A549 (cell line): Measurements from ENCODE around the gene NOSTRIN.

Experiments
- CEBPB ChIP-seq, 2 experiments: fragments of >200 bp in 1 of 2; sonication (Bioruptor Twin) in 1 of 2; formaldehyde crosslinking in 1 of 2; IDR thresholded peaks; 2 replicates each; pipeline ENCODE4 v1.6.1; 2012 to 2016
- CTCF ChIP-seq: fragments of >200 bp; sonication (Bioruptor Twin); formaldehyde crosslinking; IDR thresholded peaks from 3 replicates; pipeline ENCODE4 v1.5.1; 2016
- EHMT2 ChIP-seq: fragments of 200-600 bp; sonication (generic); IDR thresholded peaks from 2 replicates; pipeline ENCODE4 v1.6.1; 2016; ENCODE audit warnings: antibody characterized with exemption, low read depth, mild to moderate bottlenecking, moderate library complexity
- EP300 ChIP-seq, 2 experiments: fragments of >200 bp; sonication (Bioruptor Twin); formaldehyde crosslinking; IDR thresholded peaks; 2 replicates in 1 of 2; 3 replicates in 1 of 2; pipeline ENCODE4 v1.6.1; 2016 to 2017
- JUNB ChIP-seq: fragments of >200 bp; sonication (Bioruptor Twin); formaldehyde crosslinking; IDR thresholded peaks from 2 replicates; pipeline ENCODE4 v1.6.1; 2016
- MYC ChIP-seq: IDR thresholded peaks from 2 replicates; pipeline ENCODE4 v1.6.1; 2012; ENCODE audit warnings: mild to moderate bottlenecking, inconsistent platforms, low read length, improper control_type of control experiment, borderline replicate concordance
- POLR2A ChIP-seq: IDR thresholded peaks from 2 replicates; pipeline ENCODE4 v1.6.1; 2012; ENCODE audit warnings: mild to moderate bottlenecking, low read length
- ZNF302 ChIP-seq: fragments of 250-450 bp; sonication (Bioruptor Pico); IDR thresholded peaks from 2 replicates; pipeline ENCODE4 v1.9.0; 2021; ENCODE audit warnings: inconsistent platforms, mild to moderate bottlenecking, moderate library complexity
- TF ChIP-seq, protein P1 (sequence below): IDR thresholded peaks from 2 replicates; pipeline ENCODE4 v1.6.1; 2012
- TF ChIP-seq, protein P2 (sequence below): fragments of 150-350 bp; IDR thresholded peaks from 2 replicates; pipeline ENCODE4 v1.6.1; 2014; ENCODE audit warnings: low read depth, mild to moderate bottlenecking, low read length

- no peak for TF ChIP-seq CTCF
- TF ChIP-seq MYC = no peak
- TF ChIP-seq, protein P1, sequence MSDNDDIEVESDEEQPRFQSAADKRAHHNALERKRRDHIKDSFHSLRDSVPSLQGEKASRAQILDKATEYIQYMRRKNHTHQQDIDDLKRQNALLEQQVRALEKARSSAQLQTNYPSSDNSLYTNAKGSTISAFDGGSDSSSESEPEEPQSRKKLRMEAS = no peak
- TF ChIP-seq EP300 (IDR thresholded peaks at IDR 0.05) = no peak
- TF ChIP-seq ZNF302 (CRISPR knock-in tag) = no peak
- TF ChIP-seq POLR2A = no peak
- TF ChIP-seq, protein P2, sequence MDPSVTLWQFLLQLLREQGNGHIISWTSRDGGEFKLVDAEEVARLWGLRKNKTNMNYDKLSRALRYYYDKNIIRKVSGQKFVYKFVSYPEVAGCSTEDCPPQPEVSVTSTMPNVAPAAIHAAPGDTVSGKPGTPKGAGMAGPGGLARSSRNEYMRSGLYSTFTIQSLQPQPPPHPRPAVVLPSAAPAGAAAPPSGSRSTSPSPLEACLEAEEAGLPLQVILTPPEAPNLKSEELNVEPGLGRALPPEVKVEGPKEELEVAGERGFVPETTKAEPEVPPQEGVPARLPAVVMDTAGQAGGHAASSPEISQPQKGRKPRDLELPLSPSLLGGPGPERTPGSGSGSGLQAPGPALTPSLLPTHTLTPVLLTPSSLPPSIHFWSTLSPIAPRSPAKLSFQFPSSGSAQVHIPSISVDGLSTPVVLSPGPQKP = no peak
- TF ChIP-seq JUNB = no peak
- no peak for TF ChIP-seq EHMT2
- no peak for TF ChIP-seq CEBPB (IDR thresholded peaks at IDR 0.05)
Observed at GRCh38 chr2:168853471-168853870, 51.0 kb downstream of the NOSTRIN start.
